SK-N-SH (cell line): Measurements from ENCODE around the gene SDF4. TPM values are rescaled to one million over a fixed set of nuclear protein-coding genes. Genes with fewer than 3 reads are reported as not detected.

ENCODE experiments used
- CTCF ChIA-PET: fragments of 300-600, 350-600 bp; formaldehyde crosslinking; extraction: SDS; loops from one replicate; lab custom pipeline; 2021; lab: Yijun Ruan, JAX
- POLR2A ChIA-PET: fragments of 350-600 bp; sonication (Branson Sonifier 250); formaldehyde crosslinking; extraction: SDS; loops from one replicate; lab custom pipeline; 2020; ENCODE audit warnings: antibody characterized with exemption, inconsistent platforms; lab: Yijun Ruan, JAX
- DNase-seq: peaks from one replicate; pipeline ENCODE4 v3.0.0; 2012
- H2AFZ ChIP-seq: fragments of 200-600 bp; sonication (generic); 2 replicates; pipeline ENCODE4 v1.8.1; 2016; ENCODE audit warnings: antibody characterized with exemption, mild to moderate bottlenecking, low read depth
- H3F3A ChIP-seq: fragments of 200-600 bp; sonication (generic); replicated peaks from 2 replicates; pipeline ENCODE3; 2016; ENCODE audit warnings: antibody characterized with exemption, mild to moderate bottlenecking; ENCODE audit not compliant: insufficient read depth
- H3K27ac ChIP-seq, 2 experiments: fragments of 200-500 bp in 1 of 2; fragments of 200-600 bp in 1 of 2; sonication (Bioruptor generic) in 1 of 2; sonication (generic), shearing (Covaris generic) in 1 of 2; 2 replicates each; pipeline versions ENCODE4 v1.5.1 to v1.6.1; 2014 to 2016; ENCODE audit warnings: low read depth in 2 of 2, inconsistent platforms in 1 of 2, low read length in 1 of 2, mild to moderate bottlenecking in 1 of 2, mixed read lengths in 1 of 2
- H3K27me3 ChIP-seq: fragments of 200-600 bp; sonication (generic), shearing (Covaris generic); 2 replicates; pipeline ENCODE4 v1.6.1; 2016; ENCODE audit warnings: mixed run types; ENCODE audit not compliant: insufficient read depth
- H3K36me3 ChIP-seq, 2 experiments: fragments of 200-500 bp in 1 of 2; fragments of 200-600 bp in 1 of 2; sonication (Bioruptor generic) in 1 of 2; sonication (generic) in 1 of 2; replicated peaks in 1 of 2; 2 replicates each; pipeline versions ENCODE3 to v1.5.1; 2014 to 2016; ENCODE audit warnings: low read length in 1 of 2, mild to moderate bottlenecking in 1 of 2; ENCODE audit not compliant: insufficient read depth in 2 of 2, control insufficient read depth in 1 of 2
- H3K4me1 ChIP-seq, 2 experiments: fragments of 200-500 bp in 1 of 2; fragments of 200-600 bp in 1 of 2; sonication (Bioruptor generic) in 1 of 2; sonication (generic), shearing (Covaris generic) in 1 of 2; 2 replicates each; pipeline versions ENCODE4 v1.5.1 to v1.6.1; 2014 to 2016; ENCODE audit warnings: low read depth in 1 of 2, low read length in 1 of 2, mixed run types in 1 of 2; ENCODE audit not compliant: insufficient read depth in 2 of 2, control insufficient read depth in 1 of 2
- H3K4me2 ChIP-seq: fragments of 200-600 bp; sonication (generic), shearing (Covaris generic); 2 replicates; pipeline ENCODE4 v1.6.1; 2017; ENCODE audit warnings: mixed run types
- H3K4me3 ChIP-seq, 2 experiments: fragments of 200-500 bp in 1 of 2; fragments of 200-600 bp in 1 of 2; sonication (Bioruptor generic) in 1 of 2; sonication (generic), shearing (Covaris generic) in 1 of 2; 2 replicates each; pipeline versions ENCODE4 v1.5.1 to v1.8.1; 2014 to 2016; ENCODE audit warnings: low read depth in 2 of 2, inconsistent platforms in 1 of 2, low read length in 1 of 2, mild to moderate bottlenecking in 1 of 2, mixed read lengths in 1 of 2, moderate library complexity in 1 of 2
- H3K79me2 ChIP-seq: fragments of 200-600 bp; sonication (generic); 2 replicates; pipeline ENCODE4 v1.8.1; 2017; ENCODE audit warnings: mild to moderate bottlenecking; ENCODE audit not compliant: insufficient read depth
- H3K9ac ChIP-seq: fragments of 200-600 bp; sonication (generic); 2 replicates; pipeline ENCODE4 v1.6.1; 2017; ENCODE audit warnings: mixed run types
- H3K9me2 ChIP-seq: fragments of 200-600 bp; sonication (generic); 2 replicates; pipeline ENCODE4 v1.6.1; 2017; ENCODE audit warnings: mixed run types
- H3K9me3 ChIP-seq: fragments of 200-600 bp; sonication (generic); 2 replicates; pipeline ENCODE4 v1.6.1; 2017; ENCODE audit warnings: mixed run types, mild to moderate bottlenecking, moderate library complexity
- H4K20me1 ChIP-seq: fragments of 200-600 bp; sonication (generic); 2 replicates; pipeline ENCODE4 v1.6.1; 2017; ENCODE audit warnings: mild to moderate bottlenecking, mixed run types; ENCODE audit not compliant: insufficient read depth
- CHD2 ChIP-seq: fragments of 150-350 bp; IDR thresholded peaks from 2 replicates; pipeline ENCODE4 v1.6.1; 2018; ENCODE audit warnings: low read length; ENCODE audit not compliant: partially characterized antibody
- FOXM1 ChIP-seq: IDR thresholded peaks from 2 replicates; pipeline ENCODE4 v1.4.0; 2012; ENCODE audit warnings: low read depth, mild to moderate bottlenecking
- GABPA ChIP-seq: IDR thresholded peaks from 2 replicates; pipeline ENCODE4 v1.4.0; 2012; ENCODE audit warnings: low read depth, mild to moderate bottlenecking
- GATA2 ChIP-seq: sonication (generic); formaldehyde crosslinking; IDR thresholded peaks from 2 replicates; pipeline ENCODE4 v1.5.0; 2020; ENCODE audit warnings: mild to moderate bottlenecking, missing genetic modification reagents
- JUND ChIP-seq: IDR thresholded peaks from 2 replicates; pipeline ENCODE4 v1.4.0; 2012
- POLR2AphosphoS5 ChIP-seq: IDR thresholded peaks from 2 replicates; pipeline ENCODE4 v1.6.1; 2012; ENCODE audit warnings: low read depth, low read length
- RCOR1 ChIP-seq: fragments of 150-350 bp; IDR thresholded peaks from 2 replicates; pipeline ENCODE4 v1.6.1; 2017; ENCODE audit warnings: antibody characterized with exemption, low read length
- RXRA ChIP-seq: IDR thresholded peaks from 2 replicates; pipeline ENCODE4 v1.4.0; 2012; ENCODE audit warnings: low read depth, mild to moderate bottlenecking, borderline replicate concordance
- SIN3A ChIP-seq: IDR thresholded peaks from 2 replicates; pipeline ENCODE4 v1.6.1; 2012; ENCODE audit warnings: low read depth, mild to moderate bottlenecking, low read length, moderate library complexity, borderline replicate concordance
- SMC3 ChIP-seq: IDR thresholded peaks from 2 replicates; pipeline ENCODE4 v1.6.1; 2012; ENCODE audit warnings: low read depth, low read length, improper control_type of control experiment
- TAF1 ChIP-seq: IDR thresholded peaks from 2 replicates; pipeline ENCODE4 v1.6.1; 2012; ENCODE audit warnings: low read depth, mild to moderate bottlenecking, low read length, moderate library complexity, borderline replicate concordance
- TCF12 ChIP-seq: IDR thresholded peaks from 2 replicates; pipeline ENCODE4 v1.4.0; 2012
- TEAD4 ChIP-seq: IDR thresholded peaks from 2 replicates; pipeline ENCODE4 v1.4.0; 2012; ENCODE audit warnings: mild to moderate bottlenecking, borderline replicate concordance; ENCODE audit not compliant: insufficient read depth
- USF2 ChIP-seq: fragments of 150-350 bp; IDR thresholded peaks from 2 replicates; pipeline ENCODE4 v1.6.1; 2017; ENCODE audit warnings: antibody characterized with exemption, low read length, low read depth, borderline replicate concordance
- ZBTB33 ChIP-seq: IDR thresholded peaks from 2 replicates; pipeline ENCODE4 v1.4.0; 2012; ENCODE audit warnings: low read depth, borderline replicate concordance
- WGBS: methylation state at CpG from one replicate; pipeline ENCODE4 v1.1.6; 2017; ENCODE audit warnings: low lambda C conversion rate; 5-methylcytosine and 5-hydroxymethylcytosine counted together
- polyA plus RNA-seq, 3 experiments: library from polyadenylated mRNA; depleted of rRNA; stranded (reverse); fragments of >200 nt; gene quantifications; 2 replicates each; pipeline ENCODE4 v1.2.3, GENCODE V29; 2012
- TF ChIP-seq, protein P1 (sequence below): IDR thresholded peaks from 2 replicates; pipeline ENCODE4; 2012
- TF ChIP-seq, protein P2 (sequence below): IDR thresholded peaks from 2 replicates; pipeline ENCODE4 v1.4.0; 2012; ENCODE audit warnings: low read depth

The SDF4 gene
- polyA plus RNA-seq, 1 of the 3 experiments (the other 2 are of a cell fraction), result 265 TPM

- TF ChIP-seq, protein P1, sequence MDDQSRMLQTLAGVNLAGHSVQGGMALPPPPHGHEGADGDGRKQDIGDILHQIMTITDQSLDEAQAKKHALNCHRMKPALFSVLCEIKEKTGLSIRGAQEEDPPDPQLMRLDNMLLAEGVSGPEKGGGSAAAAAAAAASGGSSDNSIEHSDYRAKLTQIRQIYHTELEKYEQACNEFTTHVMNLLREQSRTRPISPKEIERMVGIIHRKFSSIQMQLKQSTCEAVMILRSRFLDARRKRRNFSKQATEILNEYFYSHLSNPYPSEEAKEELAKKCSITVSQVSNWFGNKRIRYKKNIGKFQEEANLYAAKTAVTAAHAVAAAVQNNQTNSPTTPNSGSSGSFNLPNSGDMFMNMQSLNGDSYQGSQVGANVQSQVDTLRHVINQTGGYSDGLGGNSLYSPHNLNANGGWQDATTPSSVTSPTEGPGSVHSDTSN, result no peak
- TF ChIP-seq CHD2, result no peak
- TF ChIP-seq, protein P2, sequence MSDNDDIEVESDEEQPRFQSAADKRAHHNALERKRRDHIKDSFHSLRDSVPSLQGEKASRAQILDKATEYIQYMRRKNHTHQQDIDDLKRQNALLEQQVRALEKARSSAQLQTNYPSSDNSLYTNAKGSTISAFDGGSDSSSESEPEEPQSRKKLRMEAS, result no peak
- TF ChIP-seq JUND, result no peak
- TF ChIP-seq TAF1, result no peak
- TF ChIP-seq, all 33 proteins: peak for 0
Observed at GRCh38 chr1:1225238-1225845, 6.5 kb downstream of the SDF4 start (continued).

DNA sequence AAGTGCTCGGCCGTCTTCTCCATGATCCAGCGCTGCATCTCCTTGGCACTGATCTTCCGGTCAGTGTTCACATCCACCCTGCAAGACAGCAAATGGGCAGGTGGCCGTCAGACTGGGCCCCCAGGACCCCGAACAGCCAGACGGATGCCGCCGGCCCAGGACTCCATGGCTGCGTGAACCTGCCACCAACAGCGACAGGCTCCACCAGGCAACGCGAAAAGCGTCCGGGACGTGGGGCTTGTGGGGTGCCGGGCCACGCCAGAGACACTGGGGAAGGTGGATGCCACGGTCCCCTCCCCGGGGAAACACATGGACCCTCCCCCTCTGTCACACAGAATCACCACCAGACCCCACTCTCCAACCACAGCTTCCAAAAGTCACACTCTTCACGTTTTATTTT is 7.9 kb downstream of the SDF4 start:
- H3K36me3 ChIP-seq, result peaks cover 0 to 51% of the 10 kb centered on the region in 2 experiments
- H3F3A ChIP-seq, result no peaks in the 10 kb centered on the region
- no peaks in the 10 kb centered on the region for H3K4me1 ChIP-seq
- H3K9ac ChIP-seq, result no peak overlapping the region
- peaks cover 23% of the 10 kb centered on the region for H3K79me2 ChIP-seq
- H3K4me3 ChIP-seq, result no peak overlapping the region
- WGBS, result 91% methylated on average over 10 of the region's 21 CpGs
- DNase-seq, result no peak
- H3K27ac ChIP-seq, result no peak overlapping the region
- ChIA-PET POLR2A (no interaction called here), CTCF (interaction anchor here (7.4 kb wide), 1 partner anchor 102 kb away, joined by 37 read pairs; no protein-coding TSS in a partner anchor)
- H3K27me3 ChIP-seq, result no peaks in the 10 kb centered on the region
- H4K20me1 ChIP-seq, result 0 out of 2 replicates have a peak, but pooled peaks cover under 1% of the 10 kb centered on the region
- H2AFZ ChIP-seq, result no peak overlapping the region
- no peaks in the 10 kb centered on the region for H3K9me2 ChIP-seq
- H3K4me2 ChIP-seq, result no peak overlapping the region
- H3K9me3 ChIP-seq, result no peaks in the 10 kb centered on the region
- TF ChIP-seq SMC3 (no peak), FOXM1 (no peak), TEAD4 (no peak), RCOR1 (no peak), RXRA (no peak), GATA2 (no peak), CHD2 (no peak), TCF12 (no peak), GABPA (no peak), JUND (no peak)
- TF ChIP-seq, protein P1, result no peak

DNA sequence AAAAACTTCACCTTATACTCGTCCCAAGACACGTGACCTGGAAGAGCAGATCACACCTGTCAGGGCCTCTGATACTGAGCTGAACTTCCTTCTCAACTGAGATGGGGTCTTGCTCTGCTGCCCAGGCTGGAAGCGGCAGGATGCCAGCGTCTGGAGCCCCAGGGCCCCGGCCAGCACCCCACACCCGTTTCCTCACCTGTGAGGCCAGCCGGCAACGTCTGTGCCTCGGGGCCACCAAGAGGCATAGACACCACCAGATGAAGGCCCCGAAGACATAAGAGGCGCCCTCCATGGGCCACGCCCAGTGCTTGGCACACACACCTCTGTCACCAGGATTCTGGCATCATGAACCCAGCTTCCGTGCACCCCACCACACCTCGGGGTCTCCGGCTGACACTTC is 8.5 kb downstream of the SDF4 start:
- no peaks in the 10 kb centered on the region for H3K9me3 ChIP-seq
- H3K4me1 ChIP-seq, result no peaks in the 10 kb centered on the region
- no peak overlapping the region for H3K4me2 ChIP-seq
- H3K36me3 ChIP-seq, result peaks cover 0 to 54% of the 10 kb centered on the region in 2 experiments
- H3K9ac ChIP-seq, result no peak overlapping the region
- TF ChIP-seq USF2 (no peak), SIN3A (no peak), ZBTB33 (no peak), POLR2AphosphoS5 (no peak), JUND (no peak)
- TF ChIP-seq, all 33 proteins: peak for 0
- DNase-seq, result no peak
- peaks cover 18% of the 10 kb centered on the region; the same call in 1 of the 2 replicates for H3K79me2 ChIP-seq
- H2AFZ ChIP-seq, result no peak overlapping the region
- no peak overlapping the region for H3K27ac ChIP-seq
- no peaks in the 10 kb centered on the region for H4K20me1 ChIP-seq
- no peak overlapping the region for H3K4me3 ChIP-seq
- WGBS, result 98% methylated on average over 9 of the region's 15 CpGs
- H3K27me3 ChIP-seq, result no peaks in the 10 kb centered on the region
- no peaks in the 10 kb centered on the region for H3F3A ChIP-seq
- no peaks in the 10 kb centered on the region for H3K9me2 ChIP-seq
- CTCF ChIA-PET, result interaction anchor here (7.4 kb wide), 1 partner anchor 101 kb away, joined by 37 read pairs; no protein-coding TSS in a partner anchor
- POLR2A ChIA-PET, result no interaction called here
